Measurements from ENCODE around the gene PPIP5K2.

Gene PPIP5K2

DNA sequence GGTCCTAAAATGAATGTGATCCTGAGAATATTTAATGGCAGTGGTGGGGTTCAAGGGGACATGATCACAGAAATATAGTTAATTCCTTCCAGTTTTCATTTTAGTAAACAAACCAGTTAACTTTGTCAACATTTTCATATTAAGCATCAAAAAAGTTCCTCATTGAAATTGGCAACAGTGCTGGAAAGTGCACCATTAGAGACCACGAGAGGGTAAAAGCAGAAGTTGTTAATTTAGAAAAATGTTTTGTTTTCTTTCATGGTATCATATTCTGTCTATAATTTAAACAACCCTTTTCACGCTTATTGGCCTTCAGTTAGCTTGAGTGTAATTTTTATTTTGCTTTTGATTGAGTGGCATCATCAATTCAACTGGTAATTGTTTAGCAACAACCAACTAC lies 12.0 kb upstream of the PPIP5K2 start:
- TF ChIP-seq EZH2phosphoT487 (IDR thresholded peaks at IDR 0.05; ENCODE audit: low read length) (no peak), CTCF (IDR thresholded peaks at IDR 0.05; ENCODE audit: low read length) (no peak), EZH2 (optimal IDR thresholded peaks at IDR 0.05; ENCODE audit: low read depth, low read length) (no peak)
- Histone ChIP-seq H4K20me1 (ENCODE audit: insufficient read depth, low read length) (no peaks in the 10 kb centered on the region), H3K4me2 (ENCODE audit: low read depth, low read length) (no peak overlapping the region), H3K4me1 (ENCODE audit: low read length) (no peaks in the 10 kb centered on the region), H3K9me2 (replicated peaks; ENCODE audit: insufficient read depth, low read length) (no peaks in the 10 kb centered on the region), H3K9me3 (replicated peaks; ENCODE audit: insufficient read depth, low read length) (no peaks in the 10 kb centered on the region), H3K27ac (ENCODE audit: low read length) (no peak overlapping the region), H3K36me3 (replicated peaks; ENCODE audit: insufficient read depth, low read length) (no peaks in the 10 kb centered on the region; the same call in 1 of the 2 replicates), H3K79me2 (ENCODE audit: low read length) (no peaks in the 10 kb centered on the region), H2AFZ (ENCODE audit: low read length) (no peak overlapping the region), H3K4me3 (ENCODE audit: low read length) (no peak overlapping the region), H3K27me3 (replicated peaks; ENCODE audit: insufficient read depth, low read length) (no peaks in the 10 kb centered on the region), H3F3A (ENCODE audit: insufficient read depth, low read length) (no peaks in the 10 kb centered on the region), H3K9ac (ENCODE audit: low read length) (no peak overlapping the region)
- no peak for DNase-seq

DNA sequence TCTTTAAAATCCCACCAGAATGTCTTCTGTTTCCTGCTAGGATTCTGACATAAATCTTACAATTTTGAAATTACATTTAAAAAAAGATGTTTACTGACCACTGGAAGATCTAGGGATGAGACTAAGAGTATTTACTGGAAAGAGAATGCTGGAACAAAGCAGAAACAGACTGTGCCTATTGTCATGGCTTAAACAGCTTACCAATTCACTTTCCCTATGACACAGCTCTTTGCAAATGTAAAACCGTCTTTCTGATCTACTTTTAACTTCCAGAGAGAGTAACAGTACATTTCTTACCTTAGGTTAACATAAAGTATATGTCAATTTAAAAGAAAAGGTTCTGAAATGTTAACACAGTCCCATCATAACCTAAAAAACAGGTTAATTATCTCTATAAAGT lies 10.8 kb upstream of the PPIP5K2 start:
- no peaks in the 10 kb centered on the region for H3K79me2 ChIP-seq (ENCODE audit: low read length)
- H3K4me1 ChIP-seq (ENCODE audit: low read length): no peaks in the 10 kb centered on the region
- no peak overlapping the region for H3K9ac ChIP-seq (ENCODE audit: low read length)

DNA sequence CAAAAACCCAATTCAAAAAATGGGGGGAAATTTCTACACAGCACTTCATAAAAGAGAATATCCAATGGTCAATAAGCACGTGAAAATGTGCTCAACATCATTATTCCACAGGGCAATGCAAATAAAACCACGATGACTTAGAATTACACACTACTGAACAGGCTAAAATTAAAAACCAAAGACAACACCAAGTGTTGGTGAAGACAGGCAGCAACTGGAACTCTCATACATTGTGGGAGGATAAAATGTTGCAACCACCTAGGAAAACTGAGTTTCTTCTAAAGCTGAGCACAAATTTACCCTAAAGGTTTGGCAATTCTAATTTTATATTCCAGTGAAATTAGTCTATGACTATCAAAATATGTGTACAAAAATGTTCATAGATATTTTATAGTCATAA lies 9.7 kb upstream of the PPIP5K2 start:
- no peaks in the 10 kb centered on the region for H4K20me1 ChIP-seq (ENCODE audit: insufficient read depth, low read length)
- no peak overlapping the region for H2AFZ ChIP-seq (ENCODE audit: low read length)
- H3F3A ChIP-seq (ENCODE audit: insufficient read depth, low read length): no peaks in the 10 kb centered on the region
- no peak overlapping the region for H3K4me2 ChIP-seq (ENCODE audit: low read depth, low read length)
- TF ChIP-seq EZH2 (optimal IDR thresholded peaks at IDR 0.05; ENCODE audit: low read depth, low read length) (no peak), EZH2phosphoT487 (IDR thresholded peaks at IDR 0.05; ENCODE audit: low read length) (no peak), CTCF (IDR thresholded peaks at IDR 0.05; ENCODE audit: low read length) (no peak)
- H3K4me1 ChIP-seq (ENCODE audit: low read length): no peaks in the 10 kb centered on the region
- no peak overlapping the region for H3K9ac ChIP-seq (ENCODE audit: low read length)
- H3K27me3 ChIP-seq (replicated peaks; ENCODE audit: insufficient read depth, low read length): no peaks in the 10 kb centered on the region
- no peaks in the 10 kb centered on the region; the same call in 1 of the 2 replicates for H3K36me3 ChIP-seq (replicated peaks; ENCODE audit: insufficient read depth, low read length)
- no peak overlapping the region for H3K4me3 ChIP-seq (ENCODE audit: low read length)
- DNase-seq: no peak
- no peak overlapping the region for H3K27ac ChIP-seq (ENCODE audit: low read length)
- no peaks in the 10 kb centered on the region for H3K9me2 ChIP-seq (replicated peaks; ENCODE audit: insufficient read depth, low read length)
- H3K79me2 ChIP-seq (ENCODE audit: low read length): no peaks in the 10 kb centered on the region
- no peaks in the 10 kb centered on the region for H3K9me3 ChIP-seq (replicated peaks; ENCODE audit: insufficient read depth, low read length)

More for the DNA sequence above, 10.8 kb upstream of the PPIP5K2 start:
- no peak for TF ChIP-seq EZH2 (optimal IDR thresholded peaks at IDR 0.05; ENCODE audit: low read depth, low read length)
- TF ChIP-seq CTCF (IDR thresholded peaks at IDR 0.05; ENCODE audit: low read length): no peak
- no peak for TF ChIP-seq EZH2phosphoT487 (IDR thresholded peaks at IDR 0.05; ENCODE audit: low read length)
- H3K9me3 ChIP-seq (replicated peaks; ENCODE audit: insufficient read depth, low read length): no peaks in the 10 kb centered on the region
- H3K4me2 ChIP-seq (ENCODE audit: low read depth, low read length): no peak overlapping the region
- no peaks in the 10 kb centered on the region; the same call in 1 of the 2 replicates for H3K36me3 ChIP-seq (replicated peaks; ENCODE audit: insufficient read depth, low read length)
- no peaks in the 10 kb centered on the region for H3F3A ChIP-seq (ENCODE audit: insufficient read depth, low read length)
- H3K4me3 ChIP-seq (ENCODE audit: low read length): no peak overlapping the region
- H3K9me2 ChIP-seq (replicated peaks; ENCODE audit: insufficient read depth, low read length): no peaks in the 10 kb centered on the region
- H4K20me1 ChIP-seq (ENCODE audit: insufficient read depth, low read length): no peaks in the 10 kb centered on the region
- no peak overlapping the region for H2AFZ ChIP-seq (ENCODE audit: low read length)
- no peak overlapping the region for H3K27ac ChIP-seq (ENCODE audit: low read length)
- no peaks in the 10 kb centered on the region for H3K27me3 ChIP-seq (replicated peaks; ENCODE audit: insufficient read depth, low read length)
- DNase-seq: no peak
